A673 (cell line): ENCODE measurements around the gene DNASE2B. TPM values are rescaled to one million over a fixed set of nuclear protein-coding genes. Genes with fewer than 3 reads are reported as not detected.

Experiments
- BruUV-seq: library from RNA; stranded (reverse); fragments of 400-500 nt; replicated peaks from 2 replicates; lab custom pipeline; 2021; lab: Mats Ljungman, UMichigan
- CTCF ChIA-PET: fragments of 300-600 bp; sonication (Branson Sonifier 250); formaldehyde crosslinking; loops from one replicate; lab custom pipeline; 2022; ENCODE audit warnings: antibody characterized with exemption; lab: Charles Lee
- POLR2A ChIA-PET: fragments of 300-600 bp; sonication (Branson Sonifier 250); formaldehyde crosslinking; loops from one replicate; lab custom pipeline; 2022; ENCODE audit warnings: antibody characterized with exemption; ENCODE audit not compliant: low non-redundant PET; lab: Charles Lee
- DNase-seq: peaks from one replicate; pipeline ENCODE4 v3.0.0-alpha.2; 2015; ENCODE audit warnings: low spot score
- H3K27ac ChIP-seq: fragments of 200-600 bp; sonication (generic); 2 replicates; pipeline ENCODE4 v1.5.1; 2016; ENCODE audit warnings: mixed run types, low read depth, mild to moderate bottlenecking, mixed read lengths, antibody characterized with exemption, low read length; ENCODE audit not compliant: poor library complexity, severe bottlenecking
- H3K27me3 ChIP-seq: fragments of 200-600 bp; sonication (generic); replicated peaks from 2 replicates; pipeline ENCODE4 v1.6.1; 2017; ENCODE audit warnings: mixed run types, low read depth, mild to moderate bottlenecking, mixed read lengths, antibody characterized with exemption, low read length; ENCODE audit not compliant: insufficient read depth, poor library complexity
- H3K36me3 ChIP-seq: fragments of 200-600 bp; sonication (generic); 2 replicates; pipeline ENCODE4 v1.6.1; 2016; ENCODE audit warnings: mixed run types, mild to moderate bottlenecking, mixed read lengths, antibody characterized with exemption, low read length; ENCODE audit not compliant: insufficient read depth, poor library complexity, severe bottlenecking
- H3K4me1 ChIP-seq: fragments of 200-600 bp; sonication (generic); 2 replicates; pipeline ENCODE4 v1.6.1; 2017; ENCODE audit warnings: mixed run types, mild to moderate bottlenecking, mixed read lengths, antibody characterized with exemption, low read length; ENCODE audit not compliant: insufficient read depth, poor library complexity, severe bottlenecking
- H3K4me3 ChIP-seq: fragments of 200-600 bp; sonication (generic); 2 replicates; pipeline ENCODE4 v1.5.1; 2016; ENCODE audit warnings: low read depth, mixed run types, mild to moderate bottlenecking, mixed read lengths, low read length; ENCODE audit not compliant: poor library complexity, severe bottlenecking
- H3K9me3 ChIP-seq: fragments of 200-600 bp; sonication (generic); 2 replicates; pipeline ENCODE4 v1.6.1; 2016; ENCODE audit warnings: mixed run types, low read depth, mild to moderate bottlenecking, mixed read lengths, antibody characterized with exemption, low read length; ENCODE audit not compliant: poor library complexity, severe bottlenecking
- EZH2 ChIP-seq: fragments of 200-600 bp; sonication (generic); IDR thresholded peaks from 2 replicates; pipeline ENCODE4 v1.6.1; 2017; ENCODE audit warnings: borderline replicate concordance, low read depth, mild to moderate bottlenecking, mixed read lengths, antibody characterized with exemption, low read length; ENCODE audit not compliant: poor library complexity, severe bottlenecking
- intact Hi-C: fragments of 100-400 bp; cut with micrococcal nuclease; formaldehyde crosslinking; loops from one replicate; pipeline ENCODE4 v1.10.0; 2022; ENCODE audit not compliant: unreplicated experiment
- total RNA-seq: library from RNA; stranded (reverse); gene quantifications from 2 replicates; pipeline ENCODE4 v1.2.3, GENCODE V29; 2021
- TF ChIP-seq, protein P1 (sequence below): fragments of 300-800, 200-600 bp; sonication (generic); conservative IDR thresholded peaks from 2 replicates; pipeline ENCODE4 v1.5.1; 2017; ENCODE audit warnings: low read depth, mild to moderate bottlenecking, antibody characterized with exemption, low read length, moderate library complexity, mixed read lengths

The DNASE2B gene
- total RNA-seq, 1 experiment from 2014 or later: not detected

GRCh38 chr1:84386716-84387479, 11.4 kb upstream of the DNASE2B start:
- BruUV-seq: no TSS peak
- CTCF ChIA-PET: no interaction called here

GRCh38 chr1:84387480-84388163, 10.7 kb upstream of the DNASE2B start:
- intact Hi-C loops: no loop called here
- Histone ChIP-seq H3K4me3 (no peak overlapping the region), H3K9me3 (no peaks in the 10 kb centered on the region), H3K27me3 (no peaks in the 10 kb centered on the region), H3K36me3 (no peaks in the 10 kb centered on the region), H3K4me1 (no peaks in the 10 kb centered on the region), H3K27ac (no peak overlapping the region)
- ChIA-PET CTCF (no interaction called here), POLR2A (no interaction called here)
- peak; percentile 43 for DNase-seq
- BruUV-seq: no TSS peak
- TF ChIP-seq EZH2: no peak
- TF ChIP-seq, protein P1, sequence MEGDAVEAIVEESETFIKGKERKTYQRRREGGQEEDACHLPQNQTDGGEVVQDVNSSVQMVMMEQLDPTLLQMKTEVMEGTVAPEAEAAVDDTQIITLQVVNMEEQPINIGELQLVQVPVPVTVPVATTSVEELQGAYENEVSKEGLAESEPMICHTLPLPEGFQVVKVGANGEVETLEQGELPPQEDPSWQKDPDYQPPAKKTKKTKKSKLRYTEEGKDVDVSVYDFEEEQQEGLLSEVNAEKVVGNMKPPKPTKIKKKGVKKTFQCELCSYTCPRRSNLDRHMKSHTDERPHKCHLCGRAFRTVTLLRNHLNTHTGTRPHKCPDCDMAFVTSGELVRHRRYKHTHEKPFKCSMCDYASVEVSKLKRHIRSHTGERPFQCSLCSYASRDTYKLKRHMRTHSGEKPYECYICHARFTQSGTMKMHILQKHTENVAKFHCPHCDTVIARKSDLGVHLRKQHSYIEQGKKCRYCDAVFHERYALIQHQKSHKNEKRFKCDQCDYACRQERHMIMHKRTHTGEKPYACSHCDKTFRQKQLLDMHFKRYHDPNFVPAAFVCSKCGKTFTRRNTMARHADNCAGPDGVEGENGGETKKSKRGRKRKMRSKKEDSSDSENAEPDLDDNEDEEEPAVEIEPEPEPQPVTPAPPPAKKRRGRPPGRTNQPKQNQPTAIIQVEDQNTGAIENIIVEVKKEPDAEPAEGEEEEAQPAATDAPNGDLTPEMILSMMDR: peak; percentile 54

More at GRCh38 chr1:84386716-84387479, 11.4 kb upstream of the DNASE2B start:
- no peaks in the 10 kb centered on the region for H3K36me3 ChIP-seq
- intact Hi-C loops: no loop called here
- no peak overlapping the region for H3K4me3 ChIP-seq
- TF ChIP-seq EZH2: no peak
- TF ChIP-seq, protein P1: no peak
- no peak overlapping the region for H3K27ac ChIP-seq
- H3K9me3 ChIP-seq: no peaks in the 10 kb centered on the region
- DNase-seq: peak; percentile 6
- H3K27me3 ChIP-seq: no peaks in the 10 kb centered on the region
- no peaks in the 10 kb centered on the region for H3K4me1 ChIP-seq
- POLR2A ChIA-PET: no interaction called here

GRCh38 chr1:84390226-84390625, 8.1 kb upstream of the DNASE2B start:
- Histone ChIP-seq H3K36me3 (no peaks in the 10 kb centered on the region), H3K4me3 (no peak overlapping the region), H3K27me3 (no peaks in the 10 kb centered on the region), H3K27ac (no peak overlapping the region), H3K4me1 (no peaks in the 10 kb centered on the region), H3K9me3 (no peaks in the 10 kb centered on the region)
- BruUV-seq: no TSS peak
- POLR2A ChIA-PET: no interaction called here
- TF ChIP-seq, protein P1: no peak
- no peak for TF ChIP-seq EZH2
- intact Hi-C loops: no loop called here
- DNase-seq: no peak
- CTCF ChIA-PET: no interaction called here
